Measurements from ENCODE around the gene RPS21.

RPS21 gene

DNA sequence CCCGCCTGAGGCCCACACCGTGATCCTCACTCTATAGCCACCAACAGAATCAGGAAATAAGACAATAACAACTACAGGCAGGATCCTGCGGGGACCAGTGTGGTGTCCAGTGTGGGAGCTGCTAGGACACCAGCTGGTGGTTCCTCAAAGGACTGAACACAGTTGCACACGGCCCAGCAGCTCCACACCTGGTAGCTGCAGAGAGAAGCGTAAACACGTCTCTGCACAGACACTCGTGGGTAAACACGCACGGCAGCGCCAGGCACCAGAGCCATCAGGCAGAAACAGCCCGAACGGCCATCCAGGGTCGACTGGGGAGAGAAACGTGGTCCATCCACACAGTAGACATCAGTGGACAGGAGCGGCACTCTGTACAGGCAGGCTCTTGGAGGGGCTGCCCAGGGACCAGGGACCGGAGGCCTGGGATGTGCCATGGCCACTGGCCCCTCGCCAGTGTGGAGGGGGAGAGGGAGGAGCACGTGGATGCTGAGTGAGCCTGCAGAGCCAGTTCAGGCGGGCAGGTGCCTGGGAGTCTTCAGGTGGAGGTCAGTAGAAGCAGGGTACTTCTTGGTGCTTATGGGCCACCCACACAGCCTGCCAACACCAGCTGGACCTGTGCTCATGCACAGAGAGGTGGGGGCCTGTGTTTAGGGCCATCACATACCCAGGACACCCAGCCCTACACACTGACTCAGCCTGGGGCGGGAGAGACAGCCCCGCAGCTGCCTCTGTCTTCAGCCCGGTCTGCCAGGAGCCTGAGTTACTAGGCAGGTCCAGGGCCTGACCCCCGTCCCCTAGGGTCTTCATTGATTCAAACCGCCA, 12.4 kb upstream of the RPS21 start:
- Histone ChIP-seq H3K4me1 (ENCODE audit: insufficient read depth, low read length) (no peaks in the 10 kb centered on the region), H3K4me2 (ENCODE audit: insufficient read depth, low read length) (no peak overlapping the region), H3K27ac (ENCODE audit: low read length) (no peak overlapping the region), H3K4me3 (ENCODE audit: low read depth in 1 of 2, low read length in 2 of 2) (no peak overlapping the region), H3K27me3 (ENCODE audit: insufficient read depth, low read length, poor library complexity) (no peaks in the 10 kb centered on the region), H3K36me3 (ENCODE audit: insufficient read depth, low read length) (no peaks in the 10 kb centered on the region), H3K9me3 (ENCODE audit: insufficient read depth, low read length, severe bottlenecking) (no peaks in the 10 kb centered on the region), H3K9ac (ENCODE audit: low read depth, low read length) (no peak overlapping the region), H2AFZ (ENCODE audit: low read depth, low read length) (no peak overlapping the region), H4K20me1 (ENCODE audit: insufficient read depth, low read length) (peaks cover 11% of the 10 kb centered on the region), H3K79me2 (ENCODE audit: insufficient read depth, low read length) (no peaks in the 10 kb centered on the region)
- DNase-seq (no peak), ATAC-seq (ENCODE audit: insufficient read depth, low read depth) (no peak)
- TF ChIP-seq EZH2 (IDR thresholded peaks at IDR 0.05; ENCODE audit: borderline replicate concordance, low read depth, low read length, severe bottlenecking) (no peak), CTCF (IDR thresholded peaks at IDR 0.05; ENCODE audit: borderline replicate concordance, extremely low read depth, low read length, poor library complexity, severe bottlenecking) (no peak)

DNA sequence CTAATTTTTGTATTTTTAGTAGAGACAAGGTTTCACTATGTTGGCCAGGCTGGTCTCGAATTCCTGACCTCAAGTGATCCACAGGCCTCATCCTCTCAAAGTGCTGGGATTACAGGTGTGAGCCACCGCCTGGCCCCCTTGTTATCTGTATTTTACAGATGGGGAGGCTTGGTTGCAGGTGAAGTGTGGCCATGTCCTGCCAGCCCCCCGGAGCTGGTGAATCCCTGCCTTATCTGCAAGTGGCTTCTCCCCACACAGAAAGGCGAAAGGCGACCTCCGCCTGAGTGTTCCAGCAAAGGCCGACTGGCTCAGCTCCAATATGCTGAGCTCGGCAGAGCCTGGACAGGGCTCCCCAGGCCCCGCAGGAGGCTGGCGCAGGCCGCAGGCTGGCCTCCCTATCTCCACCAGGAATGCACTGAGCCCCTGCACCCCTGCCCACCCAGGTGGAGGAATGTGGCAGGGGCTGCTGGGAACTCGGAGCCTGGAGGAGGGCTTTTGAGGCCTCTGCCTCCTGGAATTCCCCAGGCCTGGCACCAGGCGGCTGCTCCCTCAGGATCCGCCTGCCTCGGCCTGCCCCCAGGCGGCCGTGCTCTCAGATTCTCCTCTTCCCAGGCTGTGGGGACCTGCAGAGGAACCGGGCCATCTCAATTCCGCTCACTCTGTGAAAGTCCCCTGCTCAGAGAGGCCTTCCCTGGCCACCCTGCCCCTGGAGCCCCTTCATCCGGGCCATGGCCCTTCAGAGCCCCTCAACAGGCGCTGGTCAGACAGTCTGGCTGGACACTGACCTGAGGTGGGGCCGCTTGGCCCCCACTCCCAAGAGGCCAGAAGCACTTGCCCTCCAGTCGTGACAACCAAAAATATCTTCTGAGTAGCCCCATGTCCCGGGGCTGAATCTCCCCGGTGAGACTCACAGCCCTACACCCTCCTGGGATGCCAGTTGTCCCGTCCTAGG, 10.5 kb upstream of the RPS21 start:
- Histone ChIP-seq H3K4me3 (ENCODE audit: low read depth in 1 of 2, low read length in 2 of 2) (no peak overlapping the region), H3K9me3 (ENCODE audit: insufficient read depth, low read length, severe bottlenecking) (no peaks in the 10 kb centered on the region), H4K20me1 (ENCODE audit: insufficient read depth, low read length) (peaks cover 4% of the 10 kb centered on the region; the same call in 1 of the 2 replicates), H3K36me3 (ENCODE audit: insufficient read depth, low read length) (no peaks in the 10 kb centered on the region), H3K9ac (ENCODE audit: low read depth, low read length) (no peak overlapping the region), H3K27me3 (ENCODE audit: insufficient read depth, low read length, poor library complexity) (no peaks in the 10 kb centered on the region), H3K4me2 (ENCODE audit: insufficient read depth, low read length) (no peak overlapping the region), H2AFZ (ENCODE audit: low read depth, low read length) (no peak overlapping the region), H3K4me1 (ENCODE audit: insufficient read depth, low read length) (no peaks in the 10 kb centered on the region), H3K79me2 (ENCODE audit: insufficient read depth, low read length) (no peaks in the 10 kb centered on the region), H3K27ac (ENCODE audit: low read length) (no peak overlapping the region)
- DNase-seq (no peak), ATAC-seq (ENCODE audit: insufficient read depth, low read depth) (no peak)
- TF ChIP-seq EZH2 (IDR thresholded peaks at IDR 0.05; ENCODE audit: borderline replicate concordance, low read depth, low read length, severe bottlenecking) = no peak
- no peak for TF ChIP-seq CTCF (IDR thresholded peaks at IDR 0.05; ENCODE audit: borderline replicate concordance, extremely low read depth, low read length, poor library complexity, severe bottlenecking)

DNA sequence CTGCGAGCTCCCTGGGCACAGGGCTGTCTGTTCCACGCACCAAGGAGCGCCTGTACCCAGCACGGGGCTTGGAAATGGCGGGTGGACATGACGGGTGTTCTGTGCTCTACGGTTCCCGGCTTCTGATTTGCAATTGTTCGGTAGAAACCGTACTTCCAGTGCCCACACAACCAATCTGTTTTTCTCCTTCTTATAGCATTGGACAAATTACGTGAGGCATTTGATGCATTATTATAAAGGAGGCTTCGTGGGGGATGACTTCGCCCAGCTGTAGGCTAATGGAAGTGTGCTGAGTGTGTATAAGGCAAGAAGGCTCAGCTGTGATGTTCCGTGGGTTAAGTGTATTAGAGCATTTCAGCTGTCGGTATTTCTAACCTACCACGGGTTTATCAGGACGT, 9.8 kb upstream of the RPS21 start:
- H3K27me3 ChIP-seq (ENCODE audit: insufficient read depth, low read length, poor library complexity) = no peaks in the 10 kb centered on the region
- no peak overlapping the region for H3K4me2 ChIP-seq (ENCODE audit: insufficient read depth, low read length)
- DNase-seq = no peak
- H3K9ac ChIP-seq (ENCODE audit: low read depth, low read length) = no peak overlapping the region
- H3K4me3 ChIP-seq (ENCODE audit: low read depth in 1 of 2, low read length in 2 of 2) = no peak overlapping the region
- no peak for ATAC-seq (ENCODE audit: insufficient read depth, low read depth)
- 0 out of 2 replicates have a peak, but pooled peaks cover 4% of the 10 kb centered on the region for H4K20me1 ChIP-seq (ENCODE audit: insufficient read depth, low read length)
- no peak overlapping the region for H3K27ac ChIP-seq (ENCODE audit: low read length)
- no peaks in the 10 kb centered on the region for H3K4me1 ChIP-seq (ENCODE audit: insufficient read depth, low read length)
- no peaks in the 10 kb centered on the region for H3K79me2 ChIP-seq (ENCODE audit: insufficient read depth, low read length)
- no peak for TF ChIP-seq EZH2 (IDR thresholded peaks at IDR 0.05; ENCODE audit: borderline replicate concordance, low read depth, low read length, severe bottlenecking)
- TF ChIP-seq CTCF (IDR thresholded peaks at IDR 0.05; ENCODE audit: borderline replicate concordance, extremely low read depth, low read length, poor library complexity, severe bottlenecking) = no peak
- H2AFZ ChIP-seq (ENCODE audit: low read depth, low read length) = no peak overlapping the region
- H3K9me3 ChIP-seq (ENCODE audit: insufficient read depth, low read length, severe bottlenecking) = no peaks in the 10 kb centered on the region
- peaks cover 5% of the 10 kb centered on the region for H3K36me3 ChIP-seq (ENCODE audit: insufficient read depth, low read length)
